Measurements from ENCODE around the gene VSIR. TPM values are rescaled to one million over a fixed set of nuclear protein-coding genes. Genes with fewer than 3 reads are reported as not detected.

Gene VSIR
- total and polyA plus RNA-seq, 10 of the 15 experiments (the other 5 are each of a cell fraction or from before 2014, with no cell fraction given) = 0.19 to 12.5 (median 6.7) TPM

DNA sequence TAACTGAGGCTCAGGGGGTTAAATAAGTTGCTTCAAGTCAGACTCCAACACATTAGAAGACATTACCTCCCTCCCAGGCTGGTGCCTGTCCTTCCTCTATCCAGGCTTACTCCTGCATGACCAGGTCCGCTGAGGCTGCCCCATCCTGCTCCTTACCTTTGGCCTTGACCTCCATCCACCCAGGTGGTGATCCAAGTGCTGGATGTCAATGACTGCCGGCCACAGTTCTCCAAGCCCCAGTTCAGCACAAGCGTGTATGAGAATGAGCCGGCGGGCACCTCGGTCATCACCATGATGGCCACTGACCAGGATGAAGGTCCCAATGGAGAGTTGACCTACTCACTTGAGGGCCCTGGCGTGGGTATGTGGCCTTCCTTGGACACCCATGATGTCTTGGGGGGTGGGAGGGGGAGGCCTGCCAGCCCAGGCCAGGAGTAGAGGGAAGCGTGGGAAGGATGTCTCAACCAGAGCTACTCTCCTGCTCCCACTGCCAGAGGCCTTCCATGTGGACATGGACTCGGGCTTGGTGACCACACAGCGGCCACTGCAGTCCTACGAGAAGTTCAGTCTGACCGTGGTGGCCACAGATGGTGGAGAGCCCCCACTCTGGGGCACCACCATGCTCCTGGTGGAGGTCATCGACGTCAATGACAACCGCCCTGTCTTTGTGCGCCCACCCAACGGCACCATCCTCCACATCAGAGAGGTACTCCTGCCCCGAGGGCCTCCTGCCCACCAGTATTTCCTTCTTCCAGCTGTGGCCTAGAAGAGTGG is 29.6 kb upstream of the VSIR start:
- CTCF ChIA-PET = no interaction called here
- no peak overlapping the region for H3K27ac ChIP-seq (ENCODE audit: control insufficient read depth, insufficient read depth)
- H3K4me2 ChIP-seq (ENCODE audit: control insufficient read depth, insufficient read depth) = no peak overlapping the region
- no peak for ATAC-seq
- intact Hi-C loops (cut with micrococcal nuclease; ENCODE audit: unreplicated experiment) = no loop called here
- in situ Hi-C loops (cut with MboI) = no loop called here
- POLR2A ChIA-PET = no interaction called here
- no peaks in the 10 kb centered on the region for H4K20me1 ChIP-seq (ENCODE audit: control insufficient read depth, insufficient read depth)
- no peaks in the 10 kb centered on the region for H3K36me3 ChIP-seq (ENCODE audit: control insufficient read depth in 2 of 2, insufficient read depth in 2 of 2, low read length in 1 of 2)
- RAD21 ChIA-PET (ENCODE audit: unreplicated experiment) = no interaction called here
- H3K4me1 ChIP-seq (ENCODE audit: control insufficient read depth, insufficient read depth, low read length) = peaks cover 14% of the 10 kb centered on the region
- SMC1A ChIA-PET (ENCODE audit: uncharacterized antibody, unreplicated experiment) = no interaction called here
- no peaks in the 10 kb centered on the region for H3K9me3 ChIP-seq (replicated peaks; ENCODE audit: control insufficient read depth, insufficient read depth, low read length)
- no peak overlapping the region for H3K9ac ChIP-seq (ENCODE audit: control insufficient read depth, insufficient read depth, low read length)
- no peak for DNase-seq (ENCODE audit: low read depth, low spot score)
- no TSS peak for BruUV-seq (replicated peaks)
- 60% methylated on average over 18 of the region's 18 CpGs for WGBS (ENCODE audit: insufficient coverage, insufficient replicate concordance, low lambda C conversion rate, missing lambda C conversion rate)
- no peak for FAIRE-seq
- H3K79me2 ChIP-seq (ENCODE audit: control insufficient read depth, insufficient read depth, low read length) = no peaks in the 10 kb centered on the region
- no peak overlapping the region for H2AFZ ChIP-seq (ENCODE audit: control insufficient read depth, low read depth, low read length)
- H3K27me3 ChIP-seq (replicated peaks in 1 of 2; ENCODE audit: control insufficient read depth in 2 of 2, insufficient read depth in 2 of 2, low read length in 1 of 2) = no peaks in the 10 kb centered on the region
- no peak overlapping the region for H3K4me3 ChIP-seq
- TF ChIP-seq NBN (IDR thresholded peaks at IDR 0.05) (no peak), SREBF2 (IDR thresholded peaks at IDR 0.05; ENCODE audit: low read length) (no peak), RAD21 (IDR thresholded peaks at IDR 0.05; ENCODE audit: insufficient read depth, low read depth, low read length) (no peak), SUZ12 (IDR thresholded peaks at IDR 0.05; ENCODE audit: unreplicated experiment) (no peak), RAD51 (IDR thresholded peaks at IDR 0.05) (no peak), HCFC1 (IDR thresholded peaks at IDR 0.05; ENCODE audit: low read length) (no peak), TCF7 (IDR thresholded peaks at IDR 0.05; ENCODE audit: borderline replicate concordance) (no peak), POLR2A (IDR thresholded peaks at IDR 0.05; ENCODE audit: low read depth, low read length) (no peak), MYB (IDR thresholded peaks at IDR 0.05; ENCODE audit: borderline replicate concordance, low read depth, low read length) (no peak)
- TF ChIP-seq, protein P1, sequence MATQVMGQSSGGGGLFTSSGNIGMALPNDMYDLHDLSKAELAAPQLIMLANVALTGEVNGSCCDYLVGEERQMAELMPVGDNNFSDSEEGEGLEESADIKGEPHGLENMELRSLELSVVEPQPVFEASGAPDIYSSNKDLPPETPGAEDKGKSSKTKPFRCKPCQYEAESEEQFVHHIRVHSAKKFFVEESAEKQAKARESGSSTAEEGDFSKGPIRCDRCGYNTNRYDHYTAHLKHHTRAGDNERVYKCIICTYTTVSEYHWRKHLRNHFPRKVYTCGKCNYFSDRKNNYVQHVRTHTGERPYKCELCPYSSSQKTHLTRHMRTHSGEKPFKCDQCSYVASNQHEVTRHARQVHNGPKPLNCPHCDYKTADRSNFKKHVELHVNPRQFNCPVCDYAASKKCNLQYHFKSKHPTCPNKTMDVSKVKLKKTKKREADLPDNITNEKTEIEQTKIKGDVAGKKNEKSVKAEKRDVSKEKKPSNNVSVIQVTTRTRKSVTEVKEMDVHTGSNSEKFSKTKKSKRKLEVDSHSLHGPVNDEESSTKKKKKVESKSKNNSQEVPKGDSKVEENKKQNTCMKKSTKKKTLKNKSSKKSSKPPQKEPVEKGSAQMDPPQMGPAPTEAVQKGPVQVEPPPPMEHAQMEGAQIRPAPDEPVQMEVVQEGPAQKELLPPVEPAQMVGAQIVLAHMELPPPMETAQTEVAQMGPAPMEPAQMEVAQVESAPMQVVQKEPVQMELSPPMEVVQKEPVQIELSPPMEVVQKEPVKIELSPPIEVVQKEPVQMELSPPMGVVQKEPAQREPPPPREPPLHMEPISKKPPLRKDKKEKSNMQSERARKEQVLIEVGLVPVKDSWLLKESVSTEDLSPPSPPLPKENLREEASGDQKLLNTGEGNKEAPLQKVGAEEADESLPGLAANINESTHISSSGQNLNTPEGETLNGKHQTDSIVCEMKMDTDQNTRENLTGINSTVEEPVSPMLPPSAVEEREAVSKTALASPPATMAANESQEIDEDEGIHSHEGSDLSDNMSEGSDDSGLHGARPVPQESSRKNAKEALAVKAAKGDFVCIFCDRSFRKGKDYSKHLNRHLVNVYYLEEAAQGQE (IDR thresholded peaks at IDR 0.05; ENCODE audit: low read depth, low read length) = no peak
- TF ChIP-seq, protein P2, sequence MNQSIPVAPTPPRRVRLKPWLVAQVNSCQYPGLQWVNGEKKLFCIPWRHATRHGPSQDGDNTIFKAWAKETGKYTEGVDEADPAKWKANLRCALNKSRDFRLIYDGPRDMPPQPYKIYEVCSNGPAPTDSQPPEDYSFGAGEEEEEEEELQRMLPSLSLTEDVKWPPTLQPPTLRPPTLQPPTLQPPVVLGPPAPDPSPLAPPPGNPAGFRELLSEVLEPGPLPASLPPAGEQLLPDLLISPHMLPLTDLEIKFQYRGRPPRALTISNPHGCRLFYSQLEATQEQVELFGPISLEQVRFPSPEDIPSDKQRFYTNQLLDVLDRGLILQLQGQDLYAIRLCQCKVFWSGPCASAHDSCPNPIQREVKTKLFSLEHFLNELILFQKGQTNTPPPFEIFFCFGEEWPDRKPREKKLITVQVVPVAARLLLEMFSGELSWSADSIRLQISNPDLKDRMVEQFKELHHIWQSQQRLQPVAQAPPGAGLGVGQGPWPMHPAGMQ (IDR thresholded peaks at IDR 0.05; ENCODE audit: borderline replicate concordance) = no peak
- TF ChIP-seq, protein P3, sequence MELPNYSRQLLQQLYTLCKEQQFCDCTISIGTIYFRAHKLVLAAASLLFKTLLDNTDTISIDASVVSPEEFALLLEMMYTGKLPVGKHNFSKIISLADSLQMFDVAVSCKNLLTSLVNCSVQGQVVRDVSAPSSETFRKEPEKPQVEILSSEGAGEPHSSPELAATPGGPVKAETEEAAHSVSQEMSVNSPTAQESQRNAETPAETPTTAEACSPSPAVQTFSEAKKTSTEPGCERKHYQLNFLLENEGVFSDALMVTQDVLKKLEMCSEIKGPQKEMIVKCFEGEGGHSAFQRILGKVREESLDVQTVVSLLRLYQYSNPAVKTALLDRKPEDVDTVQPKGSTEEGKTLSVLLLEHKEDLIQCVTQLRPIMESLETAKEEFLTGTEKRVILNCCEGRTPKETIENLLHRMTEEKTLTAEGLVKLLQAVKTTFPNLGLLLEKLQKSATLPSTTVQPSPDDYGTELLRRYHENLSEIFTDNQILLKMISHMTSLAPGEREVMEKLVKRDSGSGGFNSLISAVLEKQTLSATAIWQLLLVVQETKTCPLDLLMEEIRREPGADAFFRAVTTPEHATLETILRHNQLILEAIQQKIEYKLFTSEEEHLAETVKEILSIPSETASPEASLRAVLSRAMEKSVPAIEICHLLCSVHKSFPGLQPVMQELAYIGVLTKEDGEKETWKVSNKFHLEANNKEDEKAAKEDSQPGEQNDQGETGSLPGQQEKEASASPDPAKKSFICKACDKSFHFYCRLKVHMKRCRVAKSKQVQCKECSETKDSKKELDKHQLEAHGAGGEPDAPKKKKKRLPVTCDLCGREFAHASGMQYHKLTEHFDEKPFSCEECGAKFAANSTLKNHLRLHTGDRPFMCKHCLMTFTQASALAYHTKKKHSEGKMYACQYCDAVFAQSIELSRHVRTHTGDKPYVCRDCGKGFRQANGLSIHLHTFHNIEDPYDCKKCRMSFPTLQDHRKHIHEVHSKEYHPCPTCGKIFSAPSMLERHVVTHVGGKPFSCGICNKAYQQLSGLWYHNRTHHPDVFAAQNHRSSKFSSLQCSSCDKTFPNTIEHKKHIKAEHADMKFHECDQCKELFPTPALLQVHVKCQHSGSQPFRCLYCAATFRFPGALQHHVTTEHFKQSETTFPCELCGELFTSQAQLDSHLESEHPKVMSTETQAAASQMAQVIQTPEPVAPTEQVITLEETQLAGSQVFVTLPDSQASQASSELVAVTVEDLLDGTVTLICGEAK (IDR thresholded peaks at IDR 0.05; ENCODE audit: borderline replicate concordance) = no peak
- TF ChIP-seq, protein P4, sequence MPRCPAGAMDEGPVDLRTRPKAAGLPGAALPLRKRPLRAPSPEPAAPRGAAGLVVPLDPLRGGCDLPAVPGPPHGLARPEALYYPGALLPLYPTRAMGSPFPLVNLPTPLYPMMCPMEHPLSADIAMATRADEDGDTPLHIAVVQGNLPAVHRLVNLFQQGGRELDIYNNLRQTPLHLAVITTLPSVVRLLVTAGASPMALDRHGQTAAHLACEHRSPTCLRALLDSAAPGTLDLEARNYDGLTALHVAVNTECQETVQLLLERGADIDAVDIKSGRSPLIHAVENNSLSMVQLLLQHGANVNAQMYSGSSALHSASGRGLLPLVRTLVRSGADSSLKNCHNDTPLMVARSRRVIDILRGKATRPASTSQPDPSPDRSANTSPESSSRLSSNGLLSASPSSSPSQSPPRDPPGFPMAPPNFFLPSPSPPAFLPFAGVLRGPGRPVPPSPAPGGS (IDR thresholded peaks at IDR 0.05; ENCODE audit: borderline replicate concordance, insufficient read depth, low read depth, low read length, poor library complexity, severe bottlenecking) = no peak
